ENCODE data around the gene NDUFAF7.

The NDUFAF7 gene

DNA sequence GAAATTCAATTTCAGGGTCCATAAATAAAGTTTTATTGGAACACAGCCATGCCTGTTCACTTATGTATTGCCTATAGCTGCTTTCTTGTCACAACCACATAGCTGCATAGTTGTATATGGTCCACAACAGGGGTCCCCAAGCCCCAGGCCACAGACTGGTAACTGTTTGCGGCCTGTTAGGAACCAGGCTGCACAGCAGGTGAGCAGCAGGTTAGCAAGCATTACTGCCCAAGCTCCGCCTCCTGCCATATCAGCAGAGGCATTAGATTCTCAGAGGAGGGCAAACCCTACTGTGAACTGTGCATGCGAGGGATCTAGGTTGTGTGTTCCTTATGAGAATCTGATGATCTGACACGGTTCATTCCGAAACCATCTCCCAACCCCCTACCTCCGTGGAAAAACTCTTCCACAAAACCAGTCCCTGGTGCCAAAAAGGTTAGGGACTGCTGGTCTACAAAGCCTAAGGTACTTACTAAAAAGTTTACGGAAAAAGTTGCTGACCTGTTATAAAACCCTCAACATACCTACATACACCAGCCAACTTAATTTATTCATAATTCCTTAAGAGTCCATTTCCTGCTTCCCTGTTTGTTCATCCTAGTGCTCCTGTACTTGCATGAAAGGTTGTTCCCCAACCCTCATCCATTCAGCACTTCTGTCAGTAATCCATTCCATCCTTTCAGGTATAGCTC, 40.1 kb downstream of the NDUFAF7 start:
- TF ChIP-seq, protein P1, sequence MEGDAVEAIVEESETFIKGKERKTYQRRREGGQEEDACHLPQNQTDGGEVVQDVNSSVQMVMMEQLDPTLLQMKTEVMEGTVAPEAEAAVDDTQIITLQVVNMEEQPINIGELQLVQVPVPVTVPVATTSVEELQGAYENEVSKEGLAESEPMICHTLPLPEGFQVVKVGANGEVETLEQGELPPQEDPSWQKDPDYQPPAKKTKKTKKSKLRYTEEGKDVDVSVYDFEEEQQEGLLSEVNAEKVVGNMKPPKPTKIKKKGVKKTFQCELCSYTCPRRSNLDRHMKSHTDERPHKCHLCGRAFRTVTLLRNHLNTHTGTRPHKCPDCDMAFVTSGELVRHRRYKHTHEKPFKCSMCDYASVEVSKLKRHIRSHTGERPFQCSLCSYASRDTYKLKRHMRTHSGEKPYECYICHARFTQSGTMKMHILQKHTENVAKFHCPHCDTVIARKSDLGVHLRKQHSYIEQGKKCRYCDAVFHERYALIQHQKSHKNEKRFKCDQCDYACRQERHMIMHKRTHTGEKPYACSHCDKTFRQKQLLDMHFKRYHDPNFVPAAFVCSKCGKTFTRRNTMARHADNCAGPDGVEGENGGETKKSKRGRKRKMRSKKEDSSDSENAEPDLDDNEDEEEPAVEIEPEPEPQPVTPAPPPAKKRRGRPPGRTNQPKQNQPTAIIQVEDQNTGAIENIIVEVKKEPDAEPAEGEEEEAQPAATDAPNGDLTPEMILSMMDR (IDR thresholded peaks at IDR 0.05; ENCODE audit: borderline replicate concordance, extremely low read depth, low read length, poor library complexity, severe bottlenecking): no peak
- no peak for TF ChIP-seq EZH2 (IDR thresholded peaks at IDR 0.05; ENCODE audit: borderline replicate concordance, low read depth, low read length, severe bottlenecking)
- Histone ChIP-seq H3K27ac (ENCODE audit: low read length) (no peak overlapping the region), H3K9me3 (ENCODE audit: insufficient read depth, low read length, severe bottlenecking) (no peaks in the 10 kb centered on the region), H3K27me3 (ENCODE audit: insufficient read depth, low read length, poor library complexity) (no peaks in the 10 kb centered on the region), H3K9ac (ENCODE audit: low read depth, low read length) (no peak overlapping the region), H3K4me2 (ENCODE audit: insufficient read depth, low read length) (no peak overlapping the region), H3K36me3 (ENCODE audit: insufficient read depth, low read length) (peaks cover 91% of the 10 kb centered on the region), H3K4me3 (ENCODE audit: low read depth in 1 of 2, low read length in 2 of 2) (no peak overlapping the region), H4K20me1 (ENCODE audit: insufficient read depth, low read length) (no peaks in the 10 kb centered on the region), H3K79me2 (ENCODE audit: insufficient read depth, low read length) (no peaks in the 10 kb centered on the region), H3K4me1 (ENCODE audit: insufficient read depth, low read length) (no peaks in the 10 kb centered on the region), H2AFZ (ENCODE audit: low read depth, low read length) (no peak overlapping the region)
- DNase-seq: no peak
- ATAC-seq (ENCODE audit: insufficient read depth, low read depth): no peak

DNA sequence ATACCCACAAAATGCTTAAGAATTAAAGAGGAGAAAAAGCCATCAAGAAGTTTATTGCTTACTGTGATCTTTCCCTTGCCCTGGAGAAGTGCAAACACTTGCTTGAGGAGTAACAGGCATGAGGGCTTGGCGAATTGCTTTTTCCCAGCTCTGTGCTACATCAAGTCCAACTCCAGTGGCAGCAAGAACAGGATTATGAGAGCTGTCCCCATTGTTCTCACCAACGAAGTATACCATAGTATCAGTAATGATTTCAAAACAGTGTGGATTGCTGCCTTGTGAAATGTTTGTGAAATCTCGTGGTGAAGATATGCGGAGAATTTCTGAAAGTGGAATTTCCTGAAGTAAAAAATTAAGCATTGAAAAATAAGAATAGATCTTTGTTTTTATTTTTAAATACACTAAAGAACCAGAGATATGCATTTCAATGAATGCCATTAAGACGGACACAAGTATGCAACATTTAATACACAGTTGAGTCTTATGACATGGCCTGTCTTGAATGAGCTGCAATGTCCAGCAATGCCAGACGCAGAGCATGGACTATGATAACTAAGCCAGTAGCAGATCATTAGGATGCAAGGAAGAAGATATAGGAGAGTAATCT, 43.0 kb downstream of the NDUFAF7 start:
- no peak for DNase-seq
- Histone ChIP-seq H3K9me3 (ENCODE audit: insufficient read depth, low read length, severe bottlenecking) (no peaks in the 10 kb centered on the region), H3K4me3 (ENCODE audit: low read depth in 1 of 2, low read length in 2 of 2) (no peak overlapping the region), H3K27me3 (ENCODE audit: insufficient read depth, low read length, poor library complexity) (no peaks in the 10 kb centered on the region), H3K4me1 (ENCODE audit: insufficient read depth, low read length) (no peaks in the 10 kb centered on the region), H3K27ac (ENCODE audit: low read length) (no peak overlapping the region), H4K20me1 (ENCODE audit: insufficient read depth, low read length) (no peaks in the 10 kb centered on the region), H3K4me2 (ENCODE audit: insufficient read depth, low read length) (no peak overlapping the region), H3K9ac (ENCODE audit: low read depth, low read length) (no peak overlapping the region), H2AFZ (ENCODE audit: low read depth, low read length) (no peak overlapping the region), H3K79me2 (ENCODE audit: insufficient read depth, low read length) (no peaks in the 10 kb centered on the region), H3K36me3 (ENCODE audit: insufficient read depth, low read length) (peaks cover 89% of the 10 kb centered on the region)
- no peak for ATAC-seq (ENCODE audit: insufficient read depth, low read depth)
- no peak for TF ChIP-seq EZH2 (IDR thresholded peaks at IDR 0.05; ENCODE audit: borderline replicate concordance, low read depth, low read length, severe bottlenecking)
- TF ChIP-seq, protein P1 (IDR thresholded peaks at IDR 0.05; ENCODE audit: borderline replicate concordance, extremely low read depth, low read length, poor library complexity, severe bottlenecking): no peak

DNA sequence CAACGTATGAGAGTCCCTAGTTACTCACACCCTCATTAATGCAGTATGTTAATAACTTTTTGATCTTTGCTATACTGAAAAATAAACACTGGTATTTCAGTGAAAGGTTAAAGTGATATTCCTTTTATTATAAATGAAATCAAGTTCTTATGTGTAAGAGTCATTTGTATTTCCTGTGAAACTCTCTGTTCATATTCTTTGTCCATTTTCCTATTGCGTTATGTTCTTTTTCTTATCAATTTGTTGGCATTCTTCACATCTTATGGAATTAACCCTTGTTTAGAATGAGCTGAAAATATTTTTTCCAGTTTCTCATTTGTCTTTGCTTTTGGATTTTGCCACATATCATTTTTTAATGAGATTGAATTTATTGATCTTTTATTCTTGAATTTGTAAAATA, 44.8 kb downstream of the NDUFAF7 start:
- Histone ChIP-seq H3K36me3 (ENCODE audit: insufficient read depth, low read length) (peaks cover 91% of the 10 kb centered on the region), H3K4me2 (ENCODE audit: insufficient read depth, low read length) (no peak overlapping the region), H3K9me3 (ENCODE audit: insufficient read depth, low read length, severe bottlenecking) (no peaks in the 10 kb centered on the region), H3K27ac (ENCODE audit: low read length) (no peak overlapping the region), H3K9ac (ENCODE audit: low read depth, low read length) (no peak overlapping the region), H2AFZ (ENCODE audit: low read depth, low read length) (no peak overlapping the region), H3K4me3 (ENCODE audit: low read depth in 1 of 2, low read length in 2 of 2) (no peak overlapping the region), H4K20me1 (ENCODE audit: insufficient read depth, low read length) (no peaks in the 10 kb centered on the region), H3K79me2 (ENCODE audit: insufficient read depth, low read length) (no peaks in the 10 kb centered on the region), H3K4me1 (ENCODE audit: insufficient read depth, low read length) (no peaks in the 10 kb centered on the region), H3K27me3 (ENCODE audit: insufficient read depth, low read length, poor library complexity) (no peaks in the 10 kb centered on the region)
- no peak for TF ChIP-seq EZH2 (IDR thresholded peaks at IDR 0.05; ENCODE audit: borderline replicate concordance, low read depth, low read length, severe bottlenecking)
- TF ChIP-seq, protein P1 (IDR thresholded peaks at IDR 0.05; ENCODE audit: borderline replicate concordance, extremely low read depth, low read length, poor library complexity, severe bottlenecking): no peak
- ATAC-seq (ENCODE audit: insufficient read depth, low read depth) (no peak), DNase-seq (no peak)
